ENCODE data around the gene HYKK.

- TF ChIP-seq, protein P1, sequence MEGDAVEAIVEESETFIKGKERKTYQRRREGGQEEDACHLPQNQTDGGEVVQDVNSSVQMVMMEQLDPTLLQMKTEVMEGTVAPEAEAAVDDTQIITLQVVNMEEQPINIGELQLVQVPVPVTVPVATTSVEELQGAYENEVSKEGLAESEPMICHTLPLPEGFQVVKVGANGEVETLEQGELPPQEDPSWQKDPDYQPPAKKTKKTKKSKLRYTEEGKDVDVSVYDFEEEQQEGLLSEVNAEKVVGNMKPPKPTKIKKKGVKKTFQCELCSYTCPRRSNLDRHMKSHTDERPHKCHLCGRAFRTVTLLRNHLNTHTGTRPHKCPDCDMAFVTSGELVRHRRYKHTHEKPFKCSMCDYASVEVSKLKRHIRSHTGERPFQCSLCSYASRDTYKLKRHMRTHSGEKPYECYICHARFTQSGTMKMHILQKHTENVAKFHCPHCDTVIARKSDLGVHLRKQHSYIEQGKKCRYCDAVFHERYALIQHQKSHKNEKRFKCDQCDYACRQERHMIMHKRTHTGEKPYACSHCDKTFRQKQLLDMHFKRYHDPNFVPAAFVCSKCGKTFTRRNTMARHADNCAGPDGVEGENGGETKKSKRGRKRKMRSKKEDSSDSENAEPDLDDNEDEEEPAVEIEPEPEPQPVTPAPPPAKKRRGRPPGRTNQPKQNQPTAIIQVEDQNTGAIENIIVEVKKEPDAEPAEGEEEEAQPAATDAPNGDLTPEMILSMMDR (IDR thresholded peaks at IDR 0.05): no peak
- TF ChIP-seq POLR2A (IDR thresholded peaks at IDR 0.05): no peak
Observed at GRCh38 chr15:78542647-78543046, 35.3 kb downstream of the HYKK start.

All from prostate gland (tissue), 2 donors.